KMS-11 (cell line): ENCODE measurements around the gene PPP1R1B.

Source experiments
- H2AFZ ChIP-seq: fragments of 200-600 bp; sonication (generic); 2 replicates; pipeline ENCODE4 v1.6.1; 2016; ENCODE audit warnings: antibody characterized with exemption, mixed run types, low read depth
- H3K27ac ChIP-seq: fragments of 200-600 bp; sonication (generic); 2 replicates; pipeline ENCODE4 v1.6.1; 2016; ENCODE audit warnings: mild to moderate bottlenecking, mixed run types
- H3K27me3 ChIP-seq: fragments of 200-600 bp; sonication (generic); 2 replicates; pipeline ENCODE4 v1.6.1; 2017; ENCODE audit warnings: mild to moderate bottlenecking, low read depth, mixed run types, moderate library complexity; ENCODE audit not compliant: insufficient read depth
- H3K36me3 ChIP-seq: fragments of 200-600 bp; sonication (generic); 2 replicates; pipeline ENCODE4 v1.6.1; 2017; ENCODE audit warnings: mild to moderate bottlenecking, mixed run types; ENCODE audit not compliant: insufficient read depth
- H3K4me1 ChIP-seq: fragments of 200-600 bp; sonication (generic); 2 replicates; pipeline ENCODE4 v1.6.1; 2016; ENCODE audit warnings: mild to moderate bottlenecking, low read depth, mixed run types; ENCODE audit not compliant: poor library complexity, severe bottlenecking
- H3K4me2 ChIP-seq: fragments of 200-600 bp; sonication (generic); 2 replicates; pipeline ENCODE4 v1.7.0; 2016; ENCODE audit warnings: mild to moderate bottlenecking, mixed run types
- H3K4me3 ChIP-seq: fragments of 200-600 bp; sonication (generic); IDR thresholded peaks from 2 replicates; pipeline ENCODE4 v1.6.1; 2017; ENCODE audit warnings: low read depth, low read length, mixed read lengths; ENCODE audit not compliant: insufficient read depth
- H3K79me2 ChIP-seq: fragments of 200-600 bp; sonication (generic); 2 replicates; pipeline ENCODE4 v1.6.1; 2016; ENCODE audit warnings: low read depth, mixed run types; ENCODE audit not compliant: insufficient read depth
- H3K9ac ChIP-seq: fragments of 200-600 bp; sonication (generic); 2 replicates; pipeline ENCODE4 v1.6.1; 2016; ENCODE audit warnings: mild to moderate bottlenecking, mixed run types
- H4K20me1 ChIP-seq: fragments of 200-600 bp; sonication (generic); 2 replicates; pipeline ENCODE4 v1.6.1; 2016; ENCODE audit warnings: mild to moderate bottlenecking, mixed run types; ENCODE audit not compliant: insufficient read depth
- CTCF ChIP-seq: fragments of 200-600 bp; sonication (generic); conservative IDR thresholded peaks from 2 replicates; pipeline ENCODE4 v1.6.1; 2017; ENCODE audit warnings: low read depth, mild to moderate bottlenecking, antibody characterized with exemption, low read length, moderate library complexity, mixed read lengths

PPP1R1B gene

GRCh38 chr17:39626171-39627046 is at the start of gene PPP1R1B:
PPP1R1B (plus strand) TSS chr17:39626952; CDS start chr17:39627393, 441 bp downstream.
- Histone ChIP-seq H3K27ac (no peak within 1 kb of the TSS), H2AFZ (no peak within 1 kb of the TSS), H3K4me1 (peaks cover 20% of the 10 kb centered on the region), H3K4me2 (no peak within 1 kb of the TSS), H3K27me3 (peaks cover 8% of the 10 kb centered on the region; the same call in 1 of the 2 replicates), H3K79me2 (no peaks in the 10 kb centered on the region), H3K9ac (no peak within 1 kb of the TSS), H3K36me3 (no peaks in the 10 kb centered on the region), H3K4me3 (no peak within 1 kb of the TSS), H4K20me1 (no peaks in the 10 kb centered on the region)
- TF ChIP-seq CTCF, result no peak

GRCh38 chr17:39578272-39578671 is 48.5 kb upstream of the PPP1R1B start:
- no peak overlapping the region for H3K4me3 ChIP-seq
- H3K27me3 ChIP-seq, result peaks cover 4% of the 10 kb centered on the region; the same call in 1 of the 2 replicates
- no peaks in the 10 kb centered on the region for H3K4me1 ChIP-seq
- no peaks in the 10 kb centered on the region for H4K20me1 ChIP-seq
- no peaks in the 10 kb centered on the region for H3K36me3 ChIP-seq
- H3K79me2 ChIP-seq, result no peaks in the 10 kb centered on the region
- H3K27ac ChIP-seq, result no peak overlapping the region
- no peak overlapping the region for H3K4me2 ChIP-seq
- TF ChIP-seq CTCF, result no peak
- H2AFZ ChIP-seq, result no peak overlapping the region
- no peak overlapping the region for H3K9ac ChIP-seq

- TF ChIP-seq CTCF, result no peak
- no peaks in the 10 kb centered on the region for H3K36me3 ChIP-seq
- no peak overlapping the region for H3K9ac ChIP-seq
- peaks cover 4% of the 10 kb centered on the region; the same call in 1 of the 2 replicates for H3K27me3 ChIP-seq
- H3K4me2 ChIP-seq, result no peak overlapping the region
- no peak overlapping the region for H3K27ac ChIP-seq
- H4K20me1 ChIP-seq, result no peaks in the 10 kb centered on the region
- H3K4me3 ChIP-seq, result no peak overlapping the region
- no peaks in the 10 kb centered on the region for H3K4me1 ChIP-seq
- H3K79me2 ChIP-seq, result no peaks in the 10 kb centered on the region
- H2AFZ ChIP-seq, result no peak overlapping the region
Measured at GRCh38 chr17:39579318-39580081, 47.3 kb upstream of the PPP1R1B start.

- Histone ChIP-seq H3K4me1 (no peaks in the 10 kb centered on the region), H3K79me2 (no peaks in the 10 kb centered on the region), H3K4me2 (no peak overlapping the region), H3K4me3 (no peak overlapping the region), H2AFZ (no peak overlapping the region), H3K9ac (no peak overlapping the region), H3K27ac (no peak overlapping the region), H4K20me1 (no peaks in the 10 kb centered on the region), H3K27me3 (peaks cover 4% of the 10 kb centered on the region; the same call in 1 of the 2 replicates), H3K36me3 (no peaks in the 10 kb centered on the region)
- no peak for TF ChIP-seq CTCF
Measured at GRCh38 chr17:39580082-39580468, 46.7 kb upstream of the PPP1R1B start.
